Body of pancreas (tissue), 4 donors: ENCODE results near the gene AZGP1. TPM values are rescaled to one million over a fixed set of nuclear protein-coding genes. Genes with fewer than 3 reads are reported as not detected.

Source experiments
- ATAC-seq: fragments of 150-250 bp; one replicate; pipeline ENCODE4 v1.9.1; 2016
- DNase-seq, 4 donors: peaks; one replicate each; pipeline ENCODE4 v3.0.0-alpha.2; 2019
- H3K27ac ChIP-seq, 4 donors: fragments of 200-600 bp; sonication (generic); 1 replicate in 3 of 4; 2 replicates in 1 of 4; pipeline versions ENCODE4 v1.5.1 to v1.6.1; 2016 to 2019; ENCODE audit warnings: mild to moderate bottlenecking in 1 of 4, mixed read lengths in 1 of 4, moderate library complexity in 1 of 4
- H3K27me3 ChIP-seq, 2 donors: fragments of 200-600 bp; sonication (generic); one replicate each; pipeline ENCODE4 v1.6.0; 2016; ENCODE audit warnings: mild to moderate bottlenecking in 1 of 2
- H3K36me3 ChIP-seq, 2 donors: fragments of 200-600 bp; sonication (generic); replicated peaks in 1 of 2; 2 replicates each; pipeline ENCODE4 v1.5.1; 2016; ENCODE audit warnings: low read depth in 2 of 2; ENCODE audit not compliant: insufficient read depth in 1 of 2
- H3K4me1 ChIP-seq: fragments of 200-600 bp; sonication (generic); one replicate; pipeline ENCODE4 v1.6.0; 2016
- H3K4me3 ChIP-seq, 2 donors: fragments of 200-600 bp; sonication (generic); 1 replicate in 1 of 2; 2 replicates in 1 of 2; pipeline ENCODE4 v1.5.1; 2016 to 2019
- H3K9me3 ChIP-seq, 3 donors: fragments of 200-600 bp; sonication (generic); 1 replicate in 2 of 3; 2 replicates in 1 of 3; pipeline ENCODE4 v1.5.1; 2016
- CTCF ChIP-seq, 7 experiments: fragments of 450-650 bp in 4 of 7; fragments of 200-600 bp in 3 of 7; sonication (generic) in 3 of 7; IDR thresholded peaks; one replicate each; pipeline ENCODE4 v1.5.1; 2016 to 2019; ENCODE audit warnings: antibody characterized with exemption in 7 of 7
- POLR2A ChIP-seq, 3 donors: fragments of 450-650 bp; IDR thresholded peaks; one replicate each; pipeline ENCODE4 v1.6.1; 2016; ENCODE audit warnings: antibody characterized with exemption in 3 of 3, mild to moderate bottlenecking in 2 of 3
- WGBS, 2 donors: methylation state at CpG; one replicate each; pipeline ENCODE4 v1.1.5; 2017; 5-methylcytosine and 5-hydroxymethylcytosine counted together
- intact Hi-C: fragments of 100-400 bp; cut with DNase I; formaldehyde crosslinking; loops from one replicate; pipeline ENCODE4 v1.15.1; 2023
- total RNA-seq, 2 donors: library from RNA; depleted of rRNA; stranded (reverse); fragments of >200 nt; gene quantifications; one replicate each; pipeline ENCODE4 v1.1.0, GENCODE V29; 2016

Gene AZGP1
- total RNA-seq, 2 donors from 2014 or later: 133 to 271 TPM

- no peak for DNase-seq
Measured at GRCh38 chr7:99949645-99950228, 26.1 kb downstream of the AZGP1 start.

GRCh38 chr7:99947608-99948007 lies 28.2 kb downstream of the AZGP1 start:
- H3K27ac ChIP-seq: no peak overlapping the region
- H3K27me3 ChIP-seq: no peaks in the 10 kb centered on the region
- ATAC-seq (no peak), DNase-seq (no peak)
- TF ChIP-seq POLR2A (IDR thresholded peaks at IDR 0.05) (no peak), CTCF (IDR thresholded peaks at IDR 0.05) (no peak)
- H3K36me3 ChIP-seq: no peaks in the 10 kb centered on the region
- WGBS, 2 donors: 83 to 100% methylated on average over 1 of the region's 1 CpG
- no peaks in the 10 kb centered on the region for H3K4me1 ChIP-seq
- no peaks in the 10 kb centered on the region for H3K9me3 ChIP-seq
- no peak overlapping the region for H3K4me3 ChIP-seq
- intact Hi-C loops: no loop called here

More at GRCh38 chr7:99949645-99950228, 26.1 kb downstream of the AZGP1 start:
- intact Hi-C loops: no loop called here
- H3K27ac ChIP-seq: no peak overlapping the region
- H3K4me1 ChIP-seq: no peaks in the 10 kb centered on the region
- no peaks in the 10 kb centered on the region for H3K9me3 ChIP-seq
- H3K4me3 ChIP-seq: no peak overlapping the region
- no peak for TF ChIP-seq POLR2A (IDR thresholded peaks at IDR 0.05)
- TF ChIP-seq CTCF (IDR thresholded peaks at IDR 0.05): peak in 4 of 7 experiments; percentile 17 to 35 (median 30)
- no peaks in the 10 kb centered on the region for H3K27me3 ChIP-seq
- H3K36me3 ChIP-seq: no peaks in the 10 kb centered on the region
- no peak for ATAC-seq
- 41 to 45% methylated on average over 3 of the region's 3 CpGs for WGBS, 2 donors

GRCh38 chr7:99944497-99945070 lies 31.2 kb downstream of the AZGP1 start:
- Histone ChIP-seq H3K36me3 (no peaks in the 10 kb centered on the region), H3K27me3 (no peaks in the 10 kb centered on the region), H3K9me3 (no peaks in the 10 kb centered on the region), H3K4me1 (no peaks in the 10 kb centered on the region), H3K27ac (no peak overlapping the region), H3K4me3 (no peak overlapping the region)
- 56 to 69% methylated on average over 4 of the region's 4 CpGs for WGBS, 2 donors
- TF ChIP-seq CTCF (IDR thresholded peaks at IDR 0.05): no peak
- TF ChIP-seq POLR2A (IDR thresholded peaks at IDR 0.05): no peak
- intact Hi-C loops: no loop called here
- ATAC-seq: no peak
- no peak for DNase-seq

- Histone ChIP-seq H3K9me3 (no peaks in the 10 kb centered on the region), H3K4me1 (no peaks in the 10 kb centered on the region), H3K36me3 (no peaks in the 10 kb centered on the region), H3K27me3 (no peaks in the 10 kb centered on the region), H3K27ac (no peak overlapping the region), H3K4me3 (no peak overlapping the region)
- TF ChIP-seq CTCF (IDR thresholded peaks at IDR 0.05): no peak
- no peak for TF ChIP-seq POLR2A (IDR thresholded peaks at IDR 0.05)
- ATAC-seq (no peak), DNase-seq (no peak)
- WGBS, 2 donors: 44 to 55% methylated on average over 14 of the region's 14 CpGs
- intact Hi-C loops: no loop called here
Measured at GRCh38 chr7:99943641-99944496, 32.0 kb downstream of the AZGP1 start.
